ENCODE measurements around the gene RIMBP2. TPM values are rescaled to one million over a fixed set of nuclear protein-coding genes. Genes with fewer than 3 reads are reported as not detected.

The RIMBP2 gene
- total RNA-seq, 6 experiments from 2014 or later = not detected

- H3K36me3 Mint-ChIP-seq (ENCODE audit: low read depth) = 0 out of 2 replicates have a peak, but pooled peaks cover 4% of the 10 kb centered on the region
Measured at GRCh38 chr12:130617219-130617618, 98.9 kb downstream of the RIMBP2 start.

GRCh38 chr12:130615861-130616345 lies 100.2 kb downstream of the RIMBP2 start:
- TF ChIP-seq CTCF (IDR thresholded peaks at IDR 0.05) = no peak
- DNase-seq = no peak
- Mint-ChIP-seq H3K4me3 (no peak overlapping the region), H3K27ac (no peak overlapping the region), H3K27me3 (ENCODE audit: insufficient read depth) (peaks cover 2% of the 10 kb centered on the region; the same call in 1 of the 2 replicates), H3K4me1 (ENCODE audit: low read depth) (no peaks in the 10 kb centered on the region), H3K9me3 (peaks cover 49% of the 10 kb centered on the region), H3K36me3 (ENCODE audit: low read depth) (0 out of 2 replicates have a peak, but pooled peaks cover 4% of the 10 kb centered on the region)

More at GRCh38 chr12:130617219-130617618, 98.9 kb downstream of the RIMBP2 start:
- Mint-ChIP-seq H3K4me1 (ENCODE audit: low read depth) (no peaks in the 10 kb centered on the region), H3K27me3 (ENCODE audit: insufficient read depth) (peaks cover 2% of the 10 kb centered on the region; the same call in 1 of the 2 replicates), H3K27ac (no peak overlapping the region), H3K4me3 (no peak overlapping the region), H3K9me3 (peaks cover 57% of the 10 kb centered on the region)
- no peak for DNase-seq
- no peak for TF ChIP-seq CTCF (IDR thresholded peaks at IDR 0.05)

GRCh38 chr12:130614530-130614905 lies 101.6 kb downstream of the RIMBP2 start:
- H3K4me1 Mint-ChIP-seq (ENCODE audit: low read depth) = no peaks in the 10 kb centered on the region
- H3K27me3 Mint-ChIP-seq (ENCODE audit: insufficient read depth) = peaks cover 2% of the 10 kb centered on the region; the same call in 1 of the 2 replicates
- H3K9me3 Mint-ChIP-seq = peaks cover 40% of the 10 kb centered on the region
- H3K36me3 Mint-ChIP-seq (ENCODE audit: low read depth) = 0 out of 2 replicates have a peak, but pooled peaks cover 4% of the 10 kb centered on the region
- no peak overlapping the region for H3K27ac Mint-ChIP-seq
- DNase-seq = no peak
- H3K4me3 Mint-ChIP-seq = no peak overlapping the region
- TF ChIP-seq CTCF (IDR thresholded peaks at IDR 0.05) = no peak

GRCh38 chr12:130613831-130614529 lies 102.1 kb downstream of the RIMBP2 start:
- Mint-ChIP-seq H3K4me1 (ENCODE audit: low read depth) (no peaks in the 10 kb centered on the region), H3K27ac (no peak overlapping the region), H3K9me3 (peaks cover 40% of the 10 kb centered on the region), H3K4me3 (no peak overlapping the region), H3K36me3 (ENCODE audit: low read depth) (0 out of 2 replicates have a peak, but pooled peaks cover 4% of the 10 kb centered on the region), H3K27me3 (ENCODE audit: insufficient read depth) (peaks cover 2% of the 10 kb centered on the region; the same call in 1 of the 2 replicates)
- no peak for TF ChIP-seq CTCF (IDR thresholded peaks at IDR 0.05)
- no peak for DNase-seq

- Mint-ChIP-seq H3K27me3 (ENCODE audit: insufficient read depth) (peaks cover 2% of the 10 kb centered on the region; the same call in 1 of the 2 replicates), H3K36me3 (ENCODE audit: low read depth) (0 out of 2 replicates have a peak, but pooled peaks cover 2% of the 10 kb centered on the region), H3K4me1 (ENCODE audit: low read depth) (no peaks in the 10 kb centered on the region), H3K27ac (no peak overlapping the region), H3K4me3 (no peak overlapping the region), H3K9me3 (peaks cover 37% of the 10 kb centered on the region)
- TF ChIP-seq CTCF (IDR thresholded peaks at IDR 0.05) = no peak
- DNase-seq = no peak
Measured at GRCh38 chr12:130613131-130613530, 103.0 kb downstream of the RIMBP2 start.

Measured in HFFc6 (cell line).